Right ventricle myocardium inferior (tissue), 1 donor: Measurements from ENCODE around the gene COL4A6. TPM values are rescaled to one million over a fixed set of nuclear protein-coding genes. Genes with fewer than 3 reads are reported as not detected.

Experiments used
- ATAC-seq: fragments of 200-7000 bp; cut with Tn5 transposase; one replicate; pipeline ENCODE4 v1.9.1; 2020; ENCODE audit warnings: mild to moderate bottlenecking, moderate library complexity
- DNase-seq: peaks from one replicate; pipeline ENCODE4 v3.0.0; 2021; ENCODE audit errors: missing footprints
- intact Hi-C: fragments of 100-400 bp; cut with DNase I; formaldehyde crosslinking; loops from one replicate; pipeline ENCODE4 v1.11.0; 2022
- total RNA-seq: library from RNA; stranded (reverse); fragmentation: NEBNext Ultra II Directional; extraction: Animal tissue kit (Norgen Biotek cat#: 25700); gene quantifications from one replicate; pipeline ENCODE4 v1.2.1, GENCODE V29; 2021
- donor health status: DM: no; HTN: yes; CAD: no; lungs with severe emphysema.

COL4A6 gene
- total RNA-seq, 1 donor from 2014 or later = 8.3 TPM

- ATAC-seq (no peak), DNase-seq (no peak)
- intact Hi-C loops = loop anchor here (10.0 kb wide), 1 partner anchor 85 kb away; no protein-coding TSS in a partner anchor
Observed at GRCh38 chrX:108299704-108300103, 138.5 kb downstream of the COL4A6 start.

- intact Hi-C loops = no loop called here
- DNase-seq = no peak
- ATAC-seq = no peak
Observed at GRCh38 chrX:108299101-108299591, 139.1 kb downstream of the COL4A6 start.

- intact Hi-C loops = no loop called here
- peak; percentile 17 for DNase-seq
- ATAC-seq = no peak
Observed at GRCh38 chrX:108298165-108298602, 140.0 kb downstream of the COL4A6 start.

- intact Hi-C loops = no loop called here
- ATAC-seq (no peak), DNase-seq (no peak)
Observed at GRCh38 chrX:108297290-108297689, 140.9 kb downstream of the COL4A6 start.

- DNase-seq (no peak), ATAC-seq (no peak)
- intact Hi-C loops = no loop called here
Observed at GRCh38 chrX:108292053-108292452, 146.2 kb downstream of the COL4A6 start.

GRCh38 chrX:108285918-108286317 is 152.3 kb downstream of the COL4A6 start:
- intact Hi-C loops = no loop called here
- DNase-seq = no peak
- no peak for ATAC-seq

- DNase-seq (no peak), ATAC-seq (no peak)
- intact Hi-C loops = no loop called here
Observed at GRCh38 chrX:108285356-108285755, 152.9 kb downstream of the COL4A6 start.

GRCh38 chrX:108275732-108276131 is 162.5 kb downstream of the COL4A6 start:
- ATAC-seq (no peak), DNase-seq (no peak)
- intact Hi-C loops = no loop called here

- intact Hi-C loops = no loop called here
- DNase-seq (no peak), ATAC-seq (no peak)
Observed at GRCh38 chrX:108271397-108271787, 166.8 kb downstream of the COL4A6 start.

- ATAC-seq (no peak), DNase-seq (no peak)
- intact Hi-C loops = no loop called here
Observed at GRCh38 chrX:108270739-108271396, 167.4 kb downstream of the COL4A6 start.

GRCh38 chrX:108270280-108270679 is 167.9 kb downstream of the COL4A6 start:
- DNase-seq = no peak
- ATAC-seq = no peak
- intact Hi-C loops = no loop called here

- intact Hi-C loops = no loop called here
- DNase-seq = no peak
- no peak for ATAC-seq
Observed at GRCh38 chrX:108268434-108269080, 169.7 kb downstream of the COL4A6 start.

GRCh38 chrX:108267557-108267956 is 170.7 kb downstream of the COL4A6 start:
- intact Hi-C loops = no loop called here
- DNase-seq = no peak
- no peak for ATAC-seq

- intact Hi-C loops = no loop called here
- DNase-seq = no peak
- ATAC-seq = no peak
Observed at GRCh38 chrX:108264376-108264775, 173.8 kb downstream of the COL4A6 start.

- no peak for ATAC-seq
- intact Hi-C loops = no loop called here
- no peak for DNase-seq
Observed at GRCh38 chrX:108261549-108262203, 176.5 kb downstream of the COL4A6 start.

- ATAC-seq (no peak), DNase-seq (no peak)
- intact Hi-C loops = no loop called here
Observed at GRCh38 chrX:108257556-108257955, 180.7 kb downstream of the COL4A6 start.

GRCh38 chrX:108254636-108255035 is 183.6 kb downstream of the COL4A6 start:
- intact Hi-C loops = no loop called here
- ATAC-seq = no peak
- DNase-seq = no peak

- ATAC-seq (peak; percentile 92), DNase-seq (no peak)
- intact Hi-C loops = no loop called here
Observed at GRCh38 chrX:108250654-108251579, 187.3 kb downstream of the COL4A6 start.
